IPS-18a (cell line): Measurements from ENCODE around the gene DYRK1A.
"Not testable (repeated sequence)": the region's sequence is repeated elsewhere in the genome, so short reads cannot be mapped to it uniquely, and the experiment has no call there.

Source experiments
- H3K27ac ChIP-seq: one replicate; pipeline ENCODE4 v1.5.1; 2013; ENCODE audit warnings: low read length
- H3K27me3 ChIP-seq: one replicate; pipeline ENCODE4 v1.6.1; 2013; ENCODE audit warnings: mild to moderate bottlenecking, low read length; ENCODE audit not compliant: control insufficient read depth, insufficient read depth
- H3K36me3 ChIP-seq: one replicate; pipeline ENCODE4 v1.6.1; 2013; ENCODE audit warnings: low read depth, low read length; ENCODE audit not compliant: control insufficient read depth
- H3K4me1 ChIP-seq: one replicate; pipeline ENCODE4 v1.6.1; 2013; ENCODE audit warnings: low read depth, low read length; ENCODE audit not compliant: control insufficient read depth
- H3K4me3 ChIP-seq: one replicate; pipeline ENCODE4 v1.5.1; 2013; ENCODE audit warnings: low read length
- H3K9ac ChIP-seq: one replicate; pipeline ENCODE4 v1.6.1; 2013; ENCODE audit warnings: mild to moderate bottlenecking, low read length, moderate library complexity
- H3K9me3 ChIP-seq: one replicate; pipeline ENCODE4 v1.6.1; 2013; ENCODE audit warnings: low read depth, low read length; ENCODE audit not compliant: control insufficient read depth

Gene DYRK1A

DNA sequence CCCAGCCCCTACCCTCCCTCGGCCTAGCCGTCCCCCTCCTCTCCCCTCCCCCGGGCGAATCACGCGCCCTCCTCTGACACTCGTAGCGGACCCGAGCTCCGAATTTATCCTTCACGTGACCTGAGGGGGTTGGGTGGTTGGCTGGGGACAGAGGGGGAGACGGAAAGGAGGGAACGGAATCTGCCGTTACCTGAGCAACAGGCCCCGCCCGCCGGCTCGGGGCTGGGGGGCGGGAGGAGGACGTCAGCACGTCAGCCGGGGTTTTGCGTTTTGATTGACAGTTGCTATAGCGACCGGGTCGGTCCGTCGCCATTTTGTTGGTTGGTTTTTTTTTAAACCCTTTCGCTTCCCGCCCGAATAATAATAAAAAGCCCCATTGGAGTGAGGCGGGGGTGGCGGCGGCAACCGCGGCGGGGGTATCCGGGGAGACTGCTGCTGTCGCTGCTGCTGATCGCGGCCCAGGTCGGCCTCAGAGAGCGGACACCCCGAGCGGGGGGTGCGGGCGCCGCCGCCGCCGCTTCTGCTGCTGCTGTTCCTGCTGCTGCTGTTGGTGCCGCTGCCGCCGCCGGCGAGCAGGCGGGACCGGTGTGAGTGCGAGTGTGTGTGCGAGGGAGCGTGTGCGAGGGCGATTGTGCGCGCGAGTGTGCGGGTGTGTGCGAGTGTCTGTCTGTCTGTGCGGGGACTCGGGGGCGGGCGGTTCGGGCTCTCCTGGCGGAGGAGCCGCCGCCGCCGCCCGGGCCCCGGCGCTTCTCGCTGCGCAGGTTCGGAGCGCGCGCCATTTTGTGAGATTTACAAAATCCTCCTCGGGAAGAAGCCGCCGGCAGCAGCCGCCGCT lies at the start of gene DYRK1A:
Gene DYRK1A, plus strand, starts transcription at position 292 of the 835 bp plus-strand sequence. CDS start 53,602 bp downstream, outside the sequence.
- Histone ChIP-seq H3K27ac (peak within 1 kb of the TSS; percentile 91), H3K4me3 (peak within 1 kb of the TSS; percentile 95), H3K9me3 (no peaks in the 10 kb centered on the region), H3K9ac (peak within 1 kb of the TSS; percentile 96), H3K36me3 (no peaks in the 10 kb centered on the region), H3K4me1 (peaks cover 27% of the 10 kb centered on the region), H3K27me3 (no peaks in the 10 kb centered on the region)

DNA sequence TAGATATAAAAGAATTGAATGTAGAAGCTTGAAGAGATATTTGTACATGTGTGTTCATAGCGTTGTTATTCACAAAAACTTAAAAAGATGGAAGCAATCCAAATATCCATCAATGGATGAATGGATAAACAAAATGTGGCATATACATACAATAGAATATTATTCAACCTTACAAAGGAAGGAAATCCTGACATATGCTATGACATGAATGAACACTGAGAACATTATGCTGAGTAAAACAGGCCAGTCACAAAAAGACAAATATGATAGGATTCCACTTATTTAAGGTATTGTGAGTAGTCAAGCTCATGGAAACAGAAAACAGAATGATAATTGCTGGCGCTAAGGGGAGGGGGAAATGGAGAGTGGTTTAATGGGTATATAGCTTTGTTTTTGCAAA lies 47.0 kb upstream of the DYRK1A start:
- Histone ChIP-seq H3K27me3 (no peaks in the 10 kb centered on the region), H3K27ac (no peak overlapping the region), H3K4me1 (no peaks in the 10 kb centered on the region)

DNA sequence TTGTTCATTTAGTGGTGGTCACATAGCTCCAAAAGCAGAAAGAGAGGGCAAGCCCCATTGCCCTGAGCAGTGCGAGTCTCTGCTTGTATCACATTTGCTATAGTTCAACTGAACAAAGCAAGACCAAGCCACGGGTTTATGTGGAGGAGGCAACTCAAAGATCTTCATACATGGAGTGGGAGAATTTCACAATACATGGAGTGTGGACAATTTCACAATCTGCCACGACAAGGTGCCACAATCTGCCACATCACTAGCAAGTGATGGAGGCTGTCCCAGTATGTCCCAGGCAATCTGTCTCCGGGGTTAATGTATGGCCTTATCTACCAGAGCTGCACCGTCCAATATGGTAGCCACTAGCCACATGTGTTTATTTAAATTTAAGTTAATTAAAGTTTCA lies 44.5 kb upstream of the DYRK1A start:
- H3K4me1 ChIP-seq = no peaks in the 10 kb centered on the region
- no peaks in the 10 kb centered on the region for H3K9me3 ChIP-seq
- no peaks in the 10 kb centered on the region for H3K36me3 ChIP-seq
- H3K9ac ChIP-seq = no peak overlapping the region
- H3K27ac ChIP-seq = no peak overlapping the region
- H3K27me3 ChIP-seq = no peaks in the 10 kb centered on the region
- no peak overlapping the region for H3K4me3 ChIP-seq

More for the DNA sequence above, 47.0 kb upstream of the DYRK1A start:
- no peak overlapping the region for H3K4me3 ChIP-seq
- H3K9ac ChIP-seq = no peak overlapping the region
- no peaks in the 10 kb centered on the region for H3K36me3 ChIP-seq
- no peaks in the 10 kb centered on the region for H3K9me3 ChIP-seq

DNA sequence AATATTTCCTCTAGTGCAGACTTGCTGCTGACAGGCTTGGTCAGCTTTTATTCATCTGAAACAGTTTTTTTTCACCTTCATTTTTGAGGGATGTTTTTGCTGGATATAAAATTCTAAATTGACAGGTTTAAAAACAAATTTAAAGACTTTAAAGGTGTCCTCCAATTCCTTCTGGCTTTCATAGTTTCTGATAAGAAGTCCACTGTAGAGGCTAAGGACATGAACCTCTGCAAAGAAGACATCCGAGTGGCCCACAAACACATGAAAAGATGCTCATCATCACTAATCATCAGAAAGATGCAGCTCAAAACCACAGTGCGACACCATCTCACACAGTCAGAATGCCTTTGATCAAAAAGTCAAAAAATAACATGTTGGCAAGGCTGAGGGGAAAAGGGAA lies 42.0 kb upstream of the DYRK1A start:
- no peak overlapping the region for H3K27ac ChIP-seq
- H3K9ac ChIP-seq = no peak overlapping the region
- H3K4me3 ChIP-seq = no peak overlapping the region
- no peaks in the 10 kb centered on the region for H3K27me3 ChIP-seq
- H3K4me1 ChIP-seq = no peaks in the 10 kb centered on the region
- no peaks in the 10 kb centered on the region for H3K9me3 ChIP-seq
- H3K36me3 ChIP-seq = no peaks in the 10 kb centered on the region

DNA sequence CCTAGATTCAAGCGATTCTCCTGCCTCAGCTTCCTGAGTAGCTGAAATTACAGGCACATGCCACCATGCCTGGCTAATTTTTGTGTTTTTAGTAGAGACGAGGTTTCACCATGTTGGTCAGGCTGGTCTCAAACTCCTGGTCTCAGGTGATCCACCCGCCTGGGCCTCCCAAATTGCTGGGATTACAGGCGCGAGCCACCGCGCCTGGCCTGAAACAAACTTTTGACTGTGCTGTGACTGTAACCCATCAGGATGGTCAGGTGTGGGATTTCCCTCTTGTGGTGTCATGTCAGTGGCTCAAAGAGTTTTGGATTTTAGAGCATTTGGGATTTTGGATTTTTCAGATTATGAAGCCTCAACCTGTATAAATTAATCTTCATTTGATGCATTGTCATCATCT lies 38.4 kb upstream of the DYRK1A start:
- H3K4me3 ChIP-seq, H3K27ac ChIP-seq, H3K4me1 ChIP-seq, H3K36me3 ChIP-seq, H3K9me3 ChIP-seq, H3K9ac ChIP-seq, H3K27me3 ChIP-seq: not testable (repeated sequence)

DNA sequence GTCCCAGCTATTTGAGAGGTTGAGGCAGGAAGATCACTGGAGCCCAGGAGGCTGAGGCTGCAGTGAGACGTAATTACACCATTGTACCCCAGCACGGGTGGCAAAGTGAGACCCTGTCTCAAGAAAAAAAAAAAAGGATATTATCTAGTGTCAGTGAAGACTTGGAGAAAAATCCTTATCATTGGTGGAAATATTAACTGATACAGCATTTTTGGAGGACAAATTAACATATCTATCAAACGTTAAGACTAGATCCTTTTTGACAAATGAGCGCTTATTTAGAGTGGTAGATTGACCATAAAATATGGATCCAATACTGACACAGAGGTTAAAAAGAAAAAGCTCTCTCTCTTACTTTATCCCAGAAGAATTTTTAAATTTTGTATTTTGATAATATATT lies 35.2 kb upstream of the DYRK1A start:
- Histone ChIP-seq H3K9ac (no peak overlapping the region), H3K36me3 (no peaks in the 10 kb centered on the region), H3K27ac (no peak overlapping the region), H3K4me1 (no peaks in the 10 kb centered on the region), H3K9me3 (no peaks in the 10 kb centered on the region), H3K27me3 (no peaks in the 10 kb centered on the region), H3K4me3 (no peak overlapping the region)

DNA sequence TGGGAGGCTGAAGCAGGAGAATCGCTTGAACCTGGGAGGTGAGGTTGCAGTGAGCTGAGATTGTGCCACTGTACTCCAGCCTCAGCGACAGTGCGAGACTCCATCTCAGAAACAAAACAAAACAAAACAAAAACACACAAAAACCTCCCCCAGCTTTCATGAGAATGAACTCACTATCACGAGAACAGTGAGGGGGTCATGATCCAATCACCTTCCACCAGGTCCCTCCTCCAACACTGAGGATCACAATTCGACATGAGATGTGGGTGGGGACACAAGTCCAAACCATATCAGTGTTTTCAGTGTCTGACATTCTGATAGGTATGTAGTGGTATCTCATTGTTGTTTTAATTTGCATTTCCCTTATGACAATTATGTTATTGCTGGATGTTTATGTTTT lies 31.5 kb upstream of the DYRK1A start:
- Histone ChIP-seq H3K4me1 (no peaks in the 10 kb centered on the region), H3K27ac (no peak overlapping the region), H3K27me3 (no peaks in the 10 kb centered on the region)

DNA sequence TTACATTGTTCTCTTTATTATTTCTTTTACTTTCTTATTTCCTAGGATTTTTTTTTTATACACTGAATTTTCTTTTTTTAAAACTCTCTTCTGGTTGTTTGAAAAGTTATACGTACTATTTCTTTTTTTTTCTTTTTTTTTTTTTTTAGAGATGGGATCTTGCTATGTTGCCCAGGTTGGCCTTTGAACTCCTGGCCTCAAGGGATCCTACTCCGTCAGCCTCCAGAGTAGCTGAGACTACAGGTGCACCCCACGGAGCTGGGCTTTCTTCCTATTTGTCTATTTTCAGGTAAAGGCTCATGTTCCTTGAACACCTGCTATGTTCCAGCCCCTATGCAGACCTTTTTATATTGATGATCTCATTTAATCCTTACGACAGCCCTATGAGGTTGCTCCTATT lies 29.4 kb upstream of the DYRK1A start:
- H3K27me3 ChIP-seq = no peaks in the 10 kb centered on the region
- H3K9me3 ChIP-seq = no peaks in the 10 kb centered on the region
- H3K9ac ChIP-seq = no peak overlapping the region
- H3K27ac ChIP-seq = no peak overlapping the region
- peaks cover 3% of the 10 kb centered on the region for H3K4me1 ChIP-seq
- H3K36me3 ChIP-seq = no peaks in the 10 kb centered on the region
- H3K4me3 ChIP-seq = no peak overlapping the region

More for the DNA sequence above, 31.5 kb upstream of the DYRK1A start:
- Histone ChIP-seq H3K9me3 (no peaks in the 10 kb centered on the region), H3K9ac (no peak overlapping the region), H3K36me3 (no peaks in the 10 kb centered on the region), H3K4me3 (no peak overlapping the region)

DNA sequence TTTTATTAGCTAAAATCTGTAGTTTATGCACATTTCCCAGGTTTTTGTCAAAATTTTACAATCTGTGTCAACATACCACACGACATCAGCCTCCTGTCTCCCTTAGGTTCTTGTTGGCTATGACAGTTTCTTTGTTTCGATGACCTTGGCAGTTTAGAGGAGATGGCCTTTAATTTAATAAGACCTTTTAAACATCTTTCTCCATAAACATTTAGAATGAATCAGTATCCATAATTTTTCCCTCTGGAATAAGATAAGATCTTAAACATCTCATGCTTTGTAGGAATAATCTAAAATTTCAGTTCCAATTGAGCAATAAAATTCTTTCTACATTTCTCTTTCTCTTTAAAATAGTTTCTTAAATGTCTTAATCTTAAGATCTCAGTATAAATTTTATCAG lies 28.7 kb upstream of the DYRK1A start:
- Histone ChIP-seq H3K27ac (no peak overlapping the region), H3K36me3 (no peaks in the 10 kb centered on the region), H3K9ac (no peak overlapping the region), H3K4me3 (no peak overlapping the region), H3K27me3 (no peaks in the 10 kb centered on the region), H3K9me3 (no peaks in the 10 kb centered on the region), H3K4me1 (peaks cover 3% of the 10 kb centered on the region)

DNA sequence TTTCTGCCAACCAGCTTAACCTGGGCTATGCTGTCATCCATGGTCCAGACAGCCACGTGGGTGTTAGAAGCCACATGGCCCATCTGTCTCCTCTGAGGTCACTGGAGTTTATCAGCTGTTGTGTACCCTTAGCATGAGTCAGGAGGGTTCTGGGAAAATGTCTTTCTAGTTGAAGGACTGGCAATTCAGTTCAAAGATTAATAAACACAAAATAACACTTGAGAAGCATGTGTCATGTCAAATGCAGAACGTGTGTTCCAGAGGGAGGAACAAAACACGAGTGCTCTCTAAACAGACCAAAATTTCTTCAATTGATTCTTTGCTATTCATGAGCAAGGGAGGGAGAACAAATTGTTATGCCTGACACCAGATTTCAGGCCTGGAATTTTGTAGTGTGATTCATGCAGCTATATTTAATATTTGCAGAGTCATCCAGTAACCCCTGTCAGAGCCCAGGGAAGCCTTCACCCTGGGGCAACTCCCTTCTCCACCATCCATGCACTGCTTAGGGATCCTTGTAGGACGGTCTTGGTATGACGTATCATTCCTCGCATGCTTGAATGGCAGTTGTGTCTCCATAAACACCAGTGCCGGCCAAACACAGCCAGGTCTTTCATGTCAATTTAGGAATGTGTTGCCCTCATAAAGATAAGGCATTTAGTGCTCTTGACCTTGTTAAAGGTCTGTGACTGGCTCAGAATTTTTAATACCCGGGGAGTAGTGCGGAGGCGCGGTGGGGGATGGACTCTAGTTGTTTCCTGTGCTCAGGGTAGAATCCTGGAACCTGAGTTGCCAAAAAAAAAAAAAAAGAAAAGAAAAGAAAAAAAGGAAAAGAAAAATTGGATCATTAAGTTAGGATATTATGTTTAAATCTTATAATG lies 27.7 kb upstream of the DYRK1A start:
- H3K27me3 ChIP-seq = no peaks in the 10 kb centered on the region
- H3K9ac ChIP-seq = no peak overlapping the region
- H3K4me3 ChIP-seq = no peak overlapping the region
- no peak overlapping the region for H3K27ac ChIP-seq
- peaks cover 3% of the 10 kb centered on the region for H3K4me1 ChIP-seq
- H3K36me3 ChIP-seq = no peaks in the 10 kb centered on the region
- no peaks in the 10 kb centered on the region for H3K9me3 ChIP-seq

DNA sequence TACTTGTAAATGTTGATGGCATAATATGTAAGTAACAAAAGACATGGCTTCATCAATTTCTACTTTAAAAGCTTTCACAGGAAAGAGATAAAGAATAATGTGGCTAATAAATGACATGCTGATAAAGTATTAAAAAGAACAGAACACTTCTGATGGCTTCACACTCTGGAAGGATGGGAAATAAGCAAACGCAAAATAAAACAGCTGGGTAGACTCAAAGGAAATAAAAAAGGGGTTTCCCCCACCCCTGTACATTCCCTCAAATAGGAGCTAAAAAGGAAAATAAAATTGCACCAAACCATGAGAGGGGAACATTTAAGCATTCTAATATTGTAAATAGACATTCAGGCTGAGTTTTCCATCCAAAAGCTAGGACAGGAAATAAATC lies 27.0 kb upstream of the DYRK1A start:
- no peaks in the 10 kb centered on the region for H3K9me3 ChIP-seq
- no peak overlapping the region for H3K27ac ChIP-seq
- H3K4me3 ChIP-seq = no peak overlapping the region
- H3K27me3 ChIP-seq = no peaks in the 10 kb centered on the region
- no peaks in the 10 kb centered on the region for H3K36me3 ChIP-seq
- H3K9ac ChIP-seq = no peak overlapping the region
- peaks cover 3% of the 10 kb centered on the region for H3K4me1 ChIP-seq
